Keratinocyte (primary cell): ENCODE measurements around the gene PDZD2. TPM values are rescaled to one million over a fixed set of nuclear protein-coding genes. Genes with fewer than 3 reads are reported as not detected.

Experiments
- DNase-seq: peaks from one replicate; pipeline ENCODE4 v3.0.0-alpha.2; 2011; ENCODE audit warnings: low read depth, missing footprints, low spot score
- FAIRE-seq: peaks from 2 replicates; lab custom pipeline; 2011; peaks lifted over from hg19 to GRCh38; lab: Jason Lieb, UNC
- H2AFZ ChIP-seq: 2 replicates; pipeline ENCODE4 v1.6.0; 2012; ENCODE audit warnings: low read length, control low read depth, inconsistent platforms; ENCODE audit not compliant: control insufficient read depth
- H3K27ac ChIP-seq: 2 replicates; pipeline ENCODE4 v1.5.1; 2011; ENCODE audit warnings: low read length; ENCODE audit not compliant: control insufficient read depth, insufficient read depth
- H3K27me3 ChIP-seq: 3 replicates; pipeline ENCODE4 v1.6.0; 2011; ENCODE audit warnings: low read length; ENCODE audit not compliant: control insufficient read depth, insufficient read depth; ENCODE audit errors: extremely low read depth
- H3K36me3 ChIP-seq, 2 experiments: 2 replicates in 1 of 2; 3 replicates in 1 of 2; pipeline ENCODE4 v1.5.1; 2011; ENCODE audit warnings: low read length in 2 of 2, mild to moderate bottlenecking in 1 of 2; ENCODE audit not compliant: control insufficient read depth in 2 of 2, insufficient read depth in 2 of 2; ENCODE audit errors: extremely low read depth in 1 of 2
- H3K4me1 ChIP-seq: 3 replicates; pipeline ENCODE4 v1.5.1; 2011; ENCODE audit warnings: low read length; ENCODE audit not compliant: control insufficient read depth, insufficient read depth; ENCODE audit errors: extremely low read depth
- H3K4me2 ChIP-seq: 3 replicates; pipeline ENCODE4 v1.6.0; 2011; ENCODE audit warnings: low read depth, low read length; ENCODE audit not compliant: control insufficient read depth, insufficient read depth; ENCODE audit errors: extremely low read depth
- H3K4me3 ChIP-seq, 3 experiments: fragments of 200-600 bp in 1 of 3; sonication (generic) in 1 of 3; 2 replicates in 2 of 3; 3 replicates in 1 of 3; pipeline ENCODE4 v1.5.1; 2011 to 2016; ENCODE audit warnings: low read length in 3 of 3, mild to moderate bottlenecking in 3 of 3, control low read depth in 2 of 3, inconsistent platforms in 1 of 3, low read depth in 1 of 3, mixed read lengths in 1 of 3, mixed run types in 1 of 3, moderate library complexity in 1 of 3; ENCODE audit not compliant: control insufficient read depth in 2 of 3, insufficient read depth in 2 of 3; ENCODE audit errors: extremely low read depth in 1 of 3
- H3K79me2 ChIP-seq: 2 replicates; pipeline ENCODE4 v1.6.0; 2012; ENCODE audit warnings: low read length; ENCODE audit not compliant: control insufficient read depth, insufficient read depth
- H3K9ac ChIP-seq: 3 replicates; pipeline ENCODE4 v1.6.0; 2011; ENCODE audit warnings: low read length; ENCODE audit not compliant: control insufficient read depth, insufficient read depth; ENCODE audit errors: extremely low read depth
- H3K9me1 ChIP-seq: 3 replicates; pipeline ENCODE4 v1.6.0; 2011; ENCODE audit warnings: low read length; ENCODE audit not compliant: control insufficient read depth, insufficient read depth; ENCODE audit errors: extremely low read depth
- H3K9me3 ChIP-seq: 2 replicates; pipeline ENCODE4 v1.5.1; 2012; ENCODE audit warnings: low read depth, low read length; ENCODE audit not compliant: control insufficient read depth
- H4K20me1 ChIP-seq: 3 replicates; pipeline ENCODE4 v1.6.0; 2011; ENCODE audit warnings: low read length; ENCODE audit not compliant: control insufficient read depth, insufficient read depth; ENCODE audit errors: extremely low read depth
- CTCF ChIP-seq, 3 experiments: IDR thresholded peaks in 1 of 3; conservative IDR thresholded peaks in 1 of 3; optimal IDR thresholded peaks in 1 of 3; 2 replicates in 2 of 3; 3 replicates in 1 of 3; pipeline versions ENCODE3 to v1.5.1; 2011; ENCODE audit warnings: low read length in 3 of 3, mild to moderate bottlenecking in 3 of 3, moderate library complexity in 2 of 3, control low read depth in 1 of 3, inconsistent platforms in 1 of 3; ENCODE audit not compliant: insufficient read depth in 2 of 3; ENCODE audit errors: extremely low read depth in 1 of 3
- EZH2 ChIP-seq: IDR thresholded peaks from one replicate; pipeline ENCODE4 v1.6.1; 2012; ENCODE audit warnings: inconsistent platforms, mild to moderate bottlenecking, low read length, moderate library complexity
- dilution Hi-C: fragments of 300-500 bp; cut with MboI; formaldehyde crosslinking; loops from one replicate; pipeline ENCODE4 v1.7.0; 2020; ENCODE audit warnings: low sequenced_read_pairs; ENCODE audit not compliant: extremely low pct_ligation_motif_present
- polyA plus RNA-seq, 5 experiments: library from polyadenylated mRNA; depleted of rRNA in 3 of 5; stranded (reverse) in 3 of 5; stranded (forward) in 1 of 5; unstranded in 1 of 5; fragments of >200 nt; gene quantifications; 1 replicate in 1 of 5; 2 replicates in 3 of 5; 3 replicates in 1 of 5; pipeline versions ENCODE4 v1.2.1 to v1.2.3, GENCODE V29; 2011 to 2012; ENCODE audit warnings: missing spikeins in 2 of 5, low read depth in 1 of 5, low replicate concordance in 1 of 5

Gene PDZD2
- polyA plus RNA-seq, 1 donor (not counting 4 experiments of a cell fraction or from before 2014, with no cell fraction given): 7.3 TPM

GRCh38 chr5:32145378-32145777, 506.4 kb downstream of the PDZD2 start:
- H3K4me3 ChIP-seq: no peak overlapping the region
- FAIRE-seq (no peak), DNase-seq (no peak)
- peaks cover 69% of the 10 kb centered on the region for H3K79me2 ChIP-seq
- H3K27ac ChIP-seq: no peak overlapping the region
- H3K9ac ChIP-seq: no peak overlapping the region
- peaks cover 9% of the 10 kb centered on the region for H4K20me1 ChIP-seq
- H3K27me3 ChIP-seq: no peaks in the 10 kb centered on the region
- peaks cover 0 to 1% of the 10 kb centered on the region in 2 experiments for H3K36me3 ChIP-seq
- no peaks in the 10 kb centered on the region for H3K9me1 ChIP-seq
- H3K4me1 ChIP-seq: no peaks in the 10 kb centered on the region
- no peak overlapping the region for H2AFZ ChIP-seq
- no peak overlapping the region for H3K4me2 ChIP-seq
- TF ChIP-seq EZH2 (no peak), CTCF (optimal IDR thresholded peaks at IDR 0.05 in 1 of 3, IDR thresholded peaks at IDR 0.05 in 1 of 3, conservative IDR thresholded peaks at IDR 0.05 in 1 of 3; ENCODE audit: extremely low read depth in 1 of 3, insufficient read depth in 2 of 3, low read length in 3 of 3) (no peak)
- no peaks in the 10 kb centered on the region for H3K9me3 ChIP-seq
- dilution Hi-C loops: no loop called here

- no peak overlapping the region for H3K9ac ChIP-seq
- no peak overlapping the region for H3K4me3 ChIP-seq
- H3K9me1 ChIP-seq: no peaks in the 10 kb centered on the region
- FAIRE-seq: no peak
- H3K27ac ChIP-seq: no peak overlapping the region
- no peaks in the 10 kb centered on the region for H3K4me1 ChIP-seq
- peaks cover 76% of the 10 kb centered on the region for H3K79me2 ChIP-seq
- H2AFZ ChIP-seq: no peak overlapping the region
- TF ChIP-seq EZH2 (no peak), CTCF (optimal IDR thresholded peaks at IDR 0.05 in 1 of 3, IDR thresholded peaks at IDR 0.05 in 1 of 3, conservative IDR thresholded peaks at IDR 0.05 in 1 of 3; ENCODE audit: extremely low read depth in 1 of 3, insufficient read depth in 2 of 3, low read length in 3 of 3) (no peak)
- H3K4me2 ChIP-seq: no peak overlapping the region
- DNase-seq: no peak
- no peaks in the 10 kb centered on the region for H3K36me3 ChIP-seq
- H3K9me3 ChIP-seq: no peaks in the 10 kb centered on the region
- no peaks in the 10 kb centered on the region for H3K27me3 ChIP-seq
- H4K20me1 ChIP-seq: peaks cover 9% of the 10 kb centered on the region
- dilution Hi-C loops: no loop called here
Measured at GRCh38 chr5:32147236-32147635, 508.3 kb downstream of the PDZD2 start.
